ENCODE data around the gene RIMKLB.

Gene RIMKLB

GRCh38 chr12:8831116-8831515 is 133.3 kb downstream of the RIMKLB start:
- no peak for DNase-seq
- Histone ChIP-seq H3K4me3 (ENCODE audit: low read depth, low read length) (no peak overlapping the region), H3K9me3 (ENCODE audit: severe bottlenecking) (no peaks in the 10 kb centered on the region), H3K27me3 (ENCODE audit: insufficient read depth, low read depth, severe bottlenecking) (no peaks in the 10 kb centered on the region), H3K36me3 (no peaks in the 10 kb centered on the region), H3K27ac (no peak overlapping the region)
- TF ChIP-seq CTCF (IDR thresholded peaks at IDR 0.05; ENCODE audit: low read depth, low read length) = no peak

- Histone ChIP-seq H3K9me3 (ENCODE audit: severe bottlenecking) (no peaks in the 10 kb centered on the region), H3K27me3 (ENCODE audit: insufficient read depth, low read depth, severe bottlenecking) (no peaks in the 10 kb centered on the region), H3K4me3 (ENCODE audit: low read depth, low read length) (no peak overlapping the region), H3K36me3 (no peaks in the 10 kb centered on the region), H3K27ac (no peak overlapping the region)
- TF ChIP-seq CTCF (IDR thresholded peaks at IDR 0.05; ENCODE audit: low read depth, low read length) = no peak
- no peak for DNase-seq
Measured at GRCh38 chr12:8832500-8832899, 134.7 kb downstream of the RIMKLB start.

Data from WERI-Rb-1 (cell line).